Caco-2 (cell line): Measurements from ENCODE around the gene DPEP3. TPM values are rescaled to one million over a fixed set of nuclear protein-coding genes. Genes with fewer than 3 reads are reported as not detected.

ENCODE experiments used
- BruUV-seq: library from RNA; stranded (reverse); fragments of 400-500 nt; replicated peaks from 2 replicates; lab custom pipeline; 2021; lab: Mats Ljungman, UMichigan
- CTCF ChIA-PET: fragments of 300-600 bp; sonication (Branson Sonifier 250); formaldehyde crosslinking; loops from one replicate; lab custom pipeline; 2022; ENCODE audit warnings: antibody characterized with exemption; lab: Charles Lee
- POLR2A ChIA-PET: fragments of 300-600 bp; sonication (Branson Sonifier 250); formaldehyde crosslinking; loops from one replicate; lab custom pipeline; 2022; ENCODE audit warnings: antibody characterized with exemption; lab: Charles Lee
- DNase-seq, 2 experiments: peaks; one replicate each; pipeline versions ENCODE4 v3.0.0 to v3.0.0-alpha.2; 2020 to 2022
- H3K27me3 ChIP-seq: replicated peaks from 2 replicates; pipeline ENCODE4 v1.6.0; 2011; ENCODE audit warnings: low read length; ENCODE audit not compliant: control insufficient read depth, insufficient read depth
- H3K36me3 ChIP-seq: 2 replicates; pipeline ENCODE4 v1.5.1; 2011; ENCODE audit warnings: low read length; ENCODE audit not compliant: control insufficient read depth, insufficient read depth
- H3K4me1 ChIP-seq: fragments of 250-450 bp; sonication (Bioruptor Pico); 2 replicates; pipeline ENCODE4 v1.5.1; 2020; ENCODE audit warnings: mild to moderate bottlenecking
- H3K4me3 ChIP-seq: 2 replicates; pipeline ENCODE4 v1.5.1; 2011; ENCODE audit warnings: low read depth, mild to moderate bottlenecking, control low read depth, low read length
- H3K9me3 ChIP-seq: fragments of 250-450 bp; sonication (Bioruptor Pico); 2 replicates; pipeline ENCODE4 v1.5.1; 2020; ENCODE audit warnings: mild to moderate bottlenecking, moderate library complexity
- H3K27ac Mint-ChIP-seq: one replicate; pipeline ENCODE4 v1.8.0; 2022; ENCODE audit warnings: mixed read lengths; ENCODE audit not compliant: unreplicated experiment
- H3K27me3 Mint-ChIP-seq: one replicate; pipeline ENCODE4 v1.8.0; 2022; ENCODE audit warnings: mixed read lengths; ENCODE audit not compliant: insufficient read depth, unreplicated experiment
- H3K36me3 Mint-ChIP-seq: one replicate; pipeline ENCODE4 v1.8.0; 2022; ENCODE audit warnings: mild to moderate bottlenecking, mixed read lengths; ENCODE audit not compliant: insufficient read depth, unreplicated experiment
- H3K4me1 Mint-ChIP-seq: one replicate; pipeline ENCODE4 v1.8.0; 2022; ENCODE audit warnings: low read depth, mixed read lengths; ENCODE audit not compliant: unreplicated experiment
- H3K4me3 Mint-ChIP-seq: one replicate; pipeline ENCODE4 v1.8.0; 2022; ENCODE audit warnings: mild to moderate bottlenecking, moderate library complexity, mixed read lengths; ENCODE audit not compliant: unreplicated experiment
- H3K9me3 Mint-ChIP-seq: one replicate; pipeline ENCODE4 v1.8.0; 2022; ENCODE audit warnings: mixed read lengths; ENCODE audit not compliant: unreplicated experiment
- CTCF ChIP-seq, 2 experiments: fragments of 200-600 bp in 1 of 2; IDR thresholded peaks; 1 replicate in 1 of 2; 2 replicates in 1 of 2; pipeline versions ENCODE4 v1.5.1 to v1.8.0; 2011 to 2022; ENCODE audit warnings: antibody characterized with exemption in 1 of 2, control low read depth in 1 of 2, inconsistent platforms in 1 of 2, low read depth in 1 of 2, low read length in 1 of 2, mild to moderate bottlenecking in 1 of 2, moderate library complexity in 1 of 2; ENCODE audit not compliant: insufficient read depth in 1 of 2, severe bottlenecking in 1 of 2, unreplicated experiment in 1 of 2
- intact Hi-C: fragments of 100-400 bp; cut with micrococcal nuclease; formaldehyde crosslinking; loops from one replicate; pipeline ENCODE4 v1.10.0; 2022; ENCODE audit not compliant: unreplicated experiment
- total RNA-seq: library from RNA; stranded (reverse); gene quantifications from 2 replicates; pipeline ENCODE4 v1.2.3, GENCODE V29; 2022

DPEP3 gene
- total RNA-seq, 1 experiment from 2014 or later, result not detected

- Mint-ChIP-seq H3K4me3 (no peak overlapping the region), H3K27me3 (no peaks in the 10 kb centered on the region), H3K36me3 (peaks cover 94% of the 10 kb centered on the region), H3K9me3 (no peaks in the 10 kb centered on the region), H3K27ac (no peak overlapping the region), H3K4me1 (no peaks in the 10 kb centered on the region)
- no peak overlapping the region for H3K4me3 ChIP-seq
- CTCF ChIA-PET, result no interaction called here
- no peaks in the 10 kb centered on the region for H3K9me3 ChIP-seq
- intact Hi-C loops, result no loop called here
- no peak for TF ChIP-seq CTCF (IDR thresholded peaks at IDR 0.05; ENCODE audit: insufficient read depth in 1 of 2, low read depth in 1 of 2, low read length in 1 of 2, severe bottlenecking in 1 of 2, unreplicated experiment in 1 of 2)
- no peaks in the 10 kb centered on the region for H3K4me1 ChIP-seq
- no TSS peak for BruUV-seq
- POLR2A ChIA-PET, result no interaction called here
- DNase-seq, result no peak
- no peaks in the 10 kb centered on the region for H3K27me3 ChIP-seq
- peaks cover 10% of the 10 kb centered on the region for H3K36me3 ChIP-seq
These were observed 30.7 kb downstream of the DPEP3 start for GRCh38 chr16:67949645-67950044.

- TF ChIP-seq CTCF (IDR thresholded peaks at IDR 0.05; ENCODE audit: insufficient read depth in 1 of 2, low read depth in 1 of 2, low read length in 1 of 2, severe bottlenecking in 1 of 2, unreplicated experiment in 1 of 2), result no peak
- ChIA-PET CTCF (interaction anchor here (0.6 to 1.1 kb wide), 2 partner anchors 93 to 95 kb away, joined by 3 read pairs; no protein-coding TSS in a partner anchor), POLR2A (interaction anchor here (1.4 kb wide), 1 partner anchor 12 kb away, joined by 3 read pairs; no protein-coding TSS in a partner anchor)
- Histone ChIP-seq H3K36me3 (peaks cover 10% of the 10 kb centered on the region), H3K4me3 (no peak overlapping the region), H3K27me3 (no peaks in the 10 kb centered on the region), H3K4me1 (peaks cover 6% of the 10 kb centered on the region; the same call in 1 of the 2 replicates), H3K9me3 (no peaks in the 10 kb centered on the region)
- Mint-ChIP-seq H3K27me3 (no peaks in the 10 kb centered on the region), H3K4me3 (no peak overlapping the region), H3K9me3 (no peaks in the 10 kb centered on the region), H3K36me3 (peaks cover 95% of the 10 kb centered on the region), H3K4me1 (no peaks in the 10 kb centered on the region), H3K27ac (no peak overlapping the region)
- no peak for DNase-seq
- no TSS peak for BruUV-seq
- intact Hi-C loops, result no loop called here
These were observed 32.3 kb downstream of the DPEP3 start for GRCh38 chr16:67948015-67948414.

GRCh38 chr16:67946966-67947558 lies 33.2 kb downstream of the DPEP3 start:
- H3K9me3 Mint-ChIP-seq, result no peaks in the 10 kb centered on the region
- CTCF ChIA-PET, result interaction anchor here (0.6 to 0.8 kb wide), 2 partner anchors 11 to 96 kb away, joined by 3 to 5 read pairs; no protein-coding TSS in a partner anchor
- no TSS peak for BruUV-seq
- Histone ChIP-seq H3K36me3 (peaks cover 10% of the 10 kb centered on the region), H3K4me3 (no peak overlapping the region), H3K4me1 (peaks cover 6% of the 10 kb centered on the region; the same call in 1 of the 2 replicates), H3K27me3 (no peaks in the 10 kb centered on the region), H3K9me3 (no peaks in the 10 kb centered on the region)
- DNase-seq, result no peak
- H3K27me3 Mint-ChIP-seq, result no peaks in the 10 kb centered on the region
- intact Hi-C loops, result no loop called here
- no peak overlapping the region for H3K4me3 Mint-ChIP-seq
- H3K36me3 Mint-ChIP-seq, result peaks cover 94% of the 10 kb centered on the region
- no peak overlapping the region for H3K27ac Mint-ChIP-seq
- POLR2A ChIA-PET, result interaction anchor here (0.6 kb wide), 1 partner anchor 80 kb away, joined by 4 read pairs; no protein-coding TSS in a partner anchor
- H3K4me1 Mint-ChIP-seq, result peaks cover 4% of the 10 kb centered on the region
- no peak for TF ChIP-seq CTCF (IDR thresholded peaks at IDR 0.05; ENCODE audit: insufficient read depth in 1 of 2, low read depth in 1 of 2, low read length in 1 of 2, severe bottlenecking in 1 of 2, unreplicated experiment in 1 of 2)
